HL-60/S4 treated with retinoic acid at 250 ng/mL for 4 days and 3 days (cell line): Measurements from ENCODE around the gene KPNB1.

Source experiments
- in situ Hi-C: fragments of 300-500 bp; cut with MboI; formaldehyde crosslinking; loops from 2 replicates; pipeline ENCODE4 v1.7.0; 2022; ENCODE audit warnings: low sequenced_read_pairs

The KPNB1 gene

GRCh38 chr17:47649153-47649971, at the start of gene KPNB1:
Gene KPNB1 (plus strand): TSS chr17:47649919. CDS start chr17:47650245, 326 bp downstream.
- in situ Hi-C loops = no loop called here

- in situ Hi-C loops = no loop called here
Observed at GRCh38 chr17:47603830-47604597, 45.7 kb upstream of the KPNB1 start.

- in situ Hi-C loops = no loop called here
Observed at GRCh38 chr17:47604598-47604927, 45.2 kb upstream of the KPNB1 start.

- in situ Hi-C loops = no loop called here
Observed at GRCh38 chr17:47605011-47605410, 44.7 kb upstream of the KPNB1 start.

- in situ Hi-C loops = no loop called here
Observed at GRCh38 chr17:47607481-47607880, 42.2 kb upstream of the KPNB1 start.

GRCh38 chr17:47611372-47612350, 38.1 kb upstream of the KPNB1 start:
- in situ Hi-C loops = loop anchor here (10.0 kb wide), 1 partner anchor 107 kb away; no protein-coding TSS in a partner anchor

- in situ Hi-C loops = loop anchor here (10.0 kb wide), 1 partner anchor 111 kb away; no protein-coding TSS in a partner anchor
Observed at GRCh38 chr17:47615766-47616424, 33.8 kb upstream of the KPNB1 start.

GRCh38 chr17:47618410-47618809, 31.3 kb upstream of the KPNB1 start:
- in situ Hi-C loops = loop anchor here (10.0 kb wide), 1 partner anchor 114 kb away; no protein-coding TSS in a partner anchor

- in situ Hi-C loops = no loop called here
Observed at GRCh38 chr17:47620503-47621245, 29.0 kb upstream of the KPNB1 start.

- in situ Hi-C loops = no loop called here
Observed at GRCh38 chr17:47621293-47622179, 28.2 kb upstream of the KPNB1 start.

GRCh38 chr17:47622180-47622549, 27.6 kb upstream of the KPNB1 start:
- in situ Hi-C loops = no loop called here

GRCh38 chr17:47624727-47625068, 25.0 kb upstream of the KPNB1 start:
- in situ Hi-C loops = no loop called here

- in situ Hi-C loops = no loop called here
Observed at GRCh38 chr17:47628014-47628566, 21.6 kb upstream of the KPNB1 start.

GRCh38 chr17:47629826-47630225, 19.9 kb upstream of the KPNB1 start:
- in situ Hi-C loops = no loop called here

GRCh38 chr17:47630614-47631013, 19.1 kb upstream of the KPNB1 start:
- in situ Hi-C loops = no loop called here

GRCh38 chr17:47632991-47633390, 16.7 kb upstream of the KPNB1 start:
- in situ Hi-C loops = no loop called here

- in situ Hi-C loops = no loop called here
Observed at GRCh38 chr17:47633996-47634395, 15.7 kb upstream of the KPNB1 start.

- in situ Hi-C loops = no loop called here
Observed at GRCh38 chr17:47634870-47635269, 14.8 kb upstream of the KPNB1 start.
